Calu3 (cell line): ENCODE measurements around the gene PAM16. TPM values are rescaled to one million over a fixed set of nuclear protein-coding genes. Genes with fewer than 3 reads are reported as not detected.
A peak's percentile ranks its signal among the peaks of the same experiment; 100 is the strongest.

ENCODE experiments used
- BruUV-seq: library from RNA; stranded (reverse); fragments of 400-500 nt; replicated peaks from 2 replicates; lab custom pipeline; 2021; lab: Mats Ljungman, UMichigan
- CTCF ChIA-PET: fragments of 300-600 bp; sonication (Branson Sonifier 250); formaldehyde crosslinking; loops from one replicate; lab custom pipeline; 2022; ENCODE audit warnings: antibody characterized with exemption; lab: Charles Lee
- DNase-seq: peaks from one replicate; pipeline ENCODE4 v3.0.0; 2022
- H3K27ac Mint-ChIP-seq: one replicate; pipeline ENCODE4 v1.8.0; 2022; ENCODE audit warnings: mixed read lengths; ENCODE audit not compliant: unreplicated experiment
- H3K27me3 Mint-ChIP-seq: one replicate; pipeline ENCODE4 v1.8.0; 2022; ENCODE audit warnings: mixed read lengths; ENCODE audit not compliant: unreplicated experiment
- H3K36me3 Mint-ChIP-seq: one replicate; pipeline ENCODE4 v1.8.0; 2022; ENCODE audit warnings: mild to moderate bottlenecking, moderate library complexity, mixed read lengths; ENCODE audit not compliant: insufficient read depth, unreplicated experiment
- H3K4me1 Mint-ChIP-seq: one replicate; pipeline ENCODE4 v1.8.0; 2022; ENCODE audit warnings: mild to moderate bottlenecking, low read depth, mixed read lengths; ENCODE audit not compliant: unreplicated experiment
- H3K4me3 Mint-ChIP-seq: one replicate; pipeline ENCODE4 v1.8.0; 2022; ENCODE audit warnings: mild to moderate bottlenecking, low read depth, moderate library complexity, mixed read lengths; ENCODE audit not compliant: unreplicated experiment
- H3K9me3 Mint-ChIP-seq: one replicate; pipeline ENCODE4 v1.8.0; 2022; ENCODE audit warnings: low read depth, mixed read lengths; ENCODE audit not compliant: unreplicated experiment
- intact Hi-C: fragments of 100-400 bp; cut with micrococcal nuclease; formaldehyde crosslinking; loops from one replicate; pipeline ENCODE4 v1.10.0; 2022; ENCODE audit not compliant: unreplicated experiment
- total RNA-seq: library from RNA; stranded (reverse); gene quantifications from 2 replicates; pipeline ENCODE4 v1.2.3, GENCODE V29; 2022
- TF ChIP-seq, protein P1 (sequence below): fragments of 200-600 bp; IDR thresholded peaks from one replicate; pipeline ENCODE4 v1.8.0; 2022; ENCODE audit warnings: antibody characterized with exemption; ENCODE audit not compliant: unreplicated experiment

PAM16 gene
- total RNA-seq, 1 experiment from 2014 or later: 72.7 TPM

DNA sequence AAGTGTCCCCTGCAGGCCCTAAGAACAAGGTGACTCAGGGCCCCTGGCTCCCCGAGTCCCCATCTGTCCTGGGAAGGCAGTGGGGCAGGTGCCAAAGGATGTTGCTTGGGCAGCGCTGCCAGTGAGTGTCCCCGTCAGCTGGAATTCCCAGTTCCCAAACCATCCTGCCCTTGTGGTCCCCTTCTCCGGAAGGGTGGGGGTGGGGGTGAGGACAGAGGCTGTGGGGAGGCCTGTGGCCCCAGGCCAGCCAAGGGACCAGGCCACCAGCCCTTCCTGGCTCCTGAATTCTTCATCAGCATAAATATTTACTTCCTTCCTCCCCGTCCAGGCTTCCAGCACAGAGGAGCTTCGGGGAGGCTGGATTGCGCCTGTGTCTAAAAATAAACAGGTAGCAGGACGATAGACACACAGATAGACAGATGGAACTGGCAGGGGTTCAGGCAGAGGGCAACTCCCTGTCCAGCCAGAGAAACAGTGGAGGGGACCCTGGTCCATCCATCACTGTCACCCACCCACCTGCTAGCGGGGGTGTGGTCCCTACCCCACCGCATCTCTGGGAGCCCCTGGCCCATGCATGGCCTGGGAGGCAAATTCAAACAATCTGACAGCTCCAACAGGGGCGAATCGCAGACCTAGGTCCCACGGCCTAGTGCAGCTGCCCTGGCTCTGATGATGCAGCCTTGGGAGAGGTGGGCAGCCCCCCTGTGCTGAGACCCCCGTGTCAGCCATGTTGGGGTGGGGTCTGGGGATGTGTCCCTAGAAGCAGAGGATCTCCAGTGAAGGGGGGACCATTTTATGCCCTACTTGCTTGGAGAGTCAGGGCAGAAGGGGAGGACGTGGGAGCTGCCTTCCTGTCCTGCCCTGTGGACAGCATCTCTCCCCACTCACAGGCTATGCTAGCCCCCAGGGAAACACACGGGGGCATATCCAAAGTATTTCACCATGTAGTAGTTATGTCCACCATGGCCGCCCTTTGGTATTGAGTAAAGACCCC is 22.0 kb downstream of the PAM16 start:
- no peak overlapping the region for H3K27ac Mint-ChIP-seq

DNA sequence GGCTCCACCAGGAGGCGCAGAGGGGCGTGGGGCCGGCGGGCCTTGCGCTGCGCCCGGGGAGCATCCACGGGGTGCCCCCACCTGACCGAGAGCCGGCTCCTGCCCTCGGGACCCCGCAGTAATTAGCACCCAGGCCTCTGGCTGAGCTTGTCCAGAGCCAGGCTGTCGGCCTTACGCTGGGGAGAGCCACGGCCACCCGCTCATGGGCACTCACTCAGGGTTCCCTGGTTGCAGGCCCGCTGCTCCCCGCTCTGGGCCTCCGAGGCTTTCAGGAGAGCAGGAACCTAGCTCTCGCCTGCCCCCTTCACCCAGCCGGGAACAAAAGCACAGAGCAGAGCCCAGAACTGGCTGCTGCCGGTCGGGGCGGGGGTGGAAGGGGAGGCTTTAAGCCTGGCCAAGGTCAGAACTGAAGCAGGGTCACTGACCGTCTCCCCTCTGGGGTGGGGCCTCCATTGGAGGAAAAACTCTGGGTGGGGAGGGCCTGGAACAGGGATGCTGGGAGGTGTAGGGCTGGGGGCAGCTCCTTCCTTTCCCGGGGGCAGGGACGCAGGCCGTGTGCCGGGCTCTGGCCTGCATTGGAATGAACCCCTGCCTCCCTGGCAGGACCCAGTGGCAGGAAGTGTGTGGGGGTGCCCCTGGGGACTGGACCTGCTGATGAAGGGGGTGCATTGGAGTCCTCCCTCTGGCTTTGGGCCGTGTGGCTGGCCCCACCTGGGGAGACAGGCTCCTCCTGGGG is 22.9 kb downstream of the PAM16 start:
- intact Hi-C loops: no loop called here
- H3K27ac Mint-ChIP-seq: no peak overlapping the region
- CTCF ChIA-PET: interaction anchor here (0.6 to 6.3 kb wide), 21 partner anchors 11 to 359 kb away, joined by 3 to 89 read pairs (median 6); partner anchors contain the start of genes GLIS2 and TFAP4
- H3K4me3 Mint-ChIP-seq: peak overlapping the region; percentile 68
- peaks cover 24% of the 10 kb centered on the region for H3K36me3 Mint-ChIP-seq
- H3K4me1 Mint-ChIP-seq: peaks cover 8% of the 10 kb centered on the region
- H3K9me3 Mint-ChIP-seq: no peaks in the 10 kb centered on the region
- TF ChIP-seq, protein P1, sequence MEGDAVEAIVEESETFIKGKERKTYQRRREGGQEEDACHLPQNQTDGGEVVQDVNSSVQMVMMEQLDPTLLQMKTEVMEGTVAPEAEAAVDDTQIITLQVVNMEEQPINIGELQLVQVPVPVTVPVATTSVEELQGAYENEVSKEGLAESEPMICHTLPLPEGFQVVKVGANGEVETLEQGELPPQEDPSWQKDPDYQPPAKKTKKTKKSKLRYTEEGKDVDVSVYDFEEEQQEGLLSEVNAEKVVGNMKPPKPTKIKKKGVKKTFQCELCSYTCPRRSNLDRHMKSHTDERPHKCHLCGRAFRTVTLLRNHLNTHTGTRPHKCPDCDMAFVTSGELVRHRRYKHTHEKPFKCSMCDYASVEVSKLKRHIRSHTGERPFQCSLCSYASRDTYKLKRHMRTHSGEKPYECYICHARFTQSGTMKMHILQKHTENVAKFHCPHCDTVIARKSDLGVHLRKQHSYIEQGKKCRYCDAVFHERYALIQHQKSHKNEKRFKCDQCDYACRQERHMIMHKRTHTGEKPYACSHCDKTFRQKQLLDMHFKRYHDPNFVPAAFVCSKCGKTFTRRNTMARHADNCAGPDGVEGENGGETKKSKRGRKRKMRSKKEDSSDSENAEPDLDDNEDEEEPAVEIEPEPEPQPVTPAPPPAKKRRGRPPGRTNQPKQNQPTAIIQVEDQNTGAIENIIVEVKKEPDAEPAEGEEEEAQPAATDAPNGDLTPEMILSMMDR: peak; percentile 81
- H3K27me3 Mint-ChIP-seq: no peaks in the 10 kb centered on the region
- peak; percentile 90 for DNase-seq
- BruUV-seq: no TSS peak

More for the DNA sequence above, 22.0 kb downstream of the PAM16 start:
- no peak for DNase-seq
- Mint-ChIP-seq H3K4me1 (peaks cover 8% of the 10 kb centered on the region), H3K36me3 (peaks cover 24% of the 10 kb centered on the region), H3K4me3 (peak overlapping the region; percentile 68), H3K27me3 (no peaks in the 10 kb centered on the region), H3K9me3 (no peaks in the 10 kb centered on the region)
- TF ChIP-seq, protein P1: no peak
- CTCF ChIA-PET: interaction anchor here (0.6 to 6.3 kb wide), 16 partner anchors 12 to 360 kb away, joined by 3 to 89 read pairs (median 8); partner anchors contain the start of genes GLIS2 and TFAP4
- BruUV-seq: no TSS peak
- intact Hi-C loops: no loop called here

DNA sequence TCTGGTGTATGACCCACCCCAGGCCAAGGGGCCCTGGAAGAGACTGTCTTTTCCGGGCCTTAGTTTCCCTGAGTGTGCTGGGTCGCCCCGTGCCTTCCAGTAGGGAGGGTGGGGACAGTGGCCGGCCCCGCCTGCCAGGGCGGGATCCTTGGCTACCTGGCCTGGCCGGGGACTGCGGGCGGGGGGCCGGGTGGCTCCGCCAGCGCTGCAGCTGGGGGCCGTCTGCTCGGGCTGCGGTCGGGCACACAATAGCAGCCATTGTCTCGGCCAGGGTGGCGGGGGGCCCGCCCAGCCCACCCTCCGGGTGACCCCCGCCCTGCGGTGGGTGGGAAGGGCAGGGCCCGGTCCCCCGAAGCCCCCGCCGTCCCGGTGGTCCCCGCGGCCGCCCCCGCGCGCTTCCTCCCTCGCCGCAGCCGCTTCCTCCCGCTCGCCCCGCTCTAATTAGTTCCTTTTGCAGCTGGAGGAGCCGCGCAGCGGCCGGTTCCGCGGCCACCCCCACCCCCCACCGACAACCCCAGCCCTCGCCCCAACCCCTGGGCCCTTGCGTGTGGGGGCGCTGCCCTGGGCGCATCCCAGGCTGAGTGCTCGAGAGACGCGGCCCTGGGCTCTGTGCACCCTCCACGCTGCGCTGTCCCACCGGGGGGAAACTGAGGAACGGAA is 23.6 kb downstream of the PAM16 start:
- CTCF ChIA-PET: interaction anchor here (0.7 to 6.3 kb wide), 17 partner anchors 10 to 345 kb away, joined by 3 to 89 read pairs (median 7); partner anchors contain the start of genes GLIS2 and TFAP4
- H3K9me3 Mint-ChIP-seq: no peaks in the 10 kb centered on the region
- TF ChIP-seq, protein P1: no peak
- peak; percentile 40 for DNase-seq
- peak overlapping the region; percentile 68 for H3K4me3 Mint-ChIP-seq
- H3K27me3 Mint-ChIP-seq: no peaks in the 10 kb centered on the region
- no peak overlapping the region for H3K27ac Mint-ChIP-seq
- no TSS peak for BruUV-seq
- intact Hi-C loops: no loop called here
- H3K36me3 Mint-ChIP-seq: peaks cover 26% of the 10 kb centered on the region
- peaks cover 8% of the 10 kb centered on the region for H3K4me1 Mint-ChIP-seq
